Lower lobe of right lung (tissue), 2 donors: ENCODE data around the gene GGT1. TPM values are rescaled to one million over a fixed set of nuclear protein-coding genes. Genes with fewer than 3 reads are reported as not detected.
A peak's percentile ranks its signal among the peaks of the same experiment; 100 is the strongest.

Experiments used
- ATAC-seq, 2 donors: fragments of 200-7000 bp; cut with Tn5 transposase; one replicate each; pipeline ENCODE4 v1.9.1; 2020 to 2022; ENCODE audit warnings: mild to moderate bottlenecking in 2 of 2, moderate library complexity in 2 of 2
- DNase-seq: peaks from one replicate; pipeline ENCODE4 v3.0.0-alpha.2; 2020
- H3K27ac ChIP-seq: fragments of 200-600 bp; one replicate; pipeline ENCODE4 v1.8.0; 2022
- H3K27me3 ChIP-seq: fragments of 200-600 bp; one replicate; pipeline ENCODE4 v1.8.0; 2022; ENCODE audit warnings: low read depth
- H3K36me3 ChIP-seq: fragments of 200-600 bp; one replicate; pipeline ENCODE4 v1.8.0; 2022; ENCODE audit warnings: mild to moderate bottlenecking
- H3K4me1 ChIP-seq: fragments of 200-600 bp; one replicate; pipeline ENCODE4 v1.8.0; 2022
- H3K4me3 ChIP-seq: fragments of 200-600 bp; one replicate; pipeline ENCODE4 v1.8.0; 2022; ENCODE audit warnings: mild to moderate bottlenecking
- H3K9me3 ChIP-seq: fragments of 200-600 bp; one replicate; pipeline ENCODE4 v1.8.0; 2022
- CTCF ChIP-seq: fragments of 200-600 bp; IDR thresholded peaks from one replicate; pipeline ENCODE4 v1.8.0; 2022; ENCODE audit warnings: antibody characterized with exemption, mild to moderate bottlenecking
- intact Hi-C: fragments of 100-400 bp; cut with DNase I; formaldehyde crosslinking; loops from one replicate; pipeline ENCODE4 v1.11.0; 2022
- total RNA-seq: library from RNA; stranded (reverse); fragmentation: NEBNext Ultra II Directional; extraction: Animal tissue kit (Norgen Biotek cat#: 25700); gene quantifications from one replicate; pipeline ENCODE4 v1.2.1, GENCODE V29; 2021
- donor health status: DM: no; HTN: yes; CAD: no; lungs with severe emphysema.

Gene GGT1
- total RNA-seq, 1 donor from 2014 or later: 65.1 TPM

GRCh38 chr22:24588757-24589481 lies 14.1 kb upstream of the GGT1 start:
- Histone ChIP-seq H3K27ac (no peak overlapping the region), H3K36me3 (peaks cover 31% of the 10 kb centered on the region), H3K27me3 (no peaks in the 10 kb centered on the region), H3K4me3 (no peak overlapping the region), H3K4me1 (peaks cover 20% of the 10 kb centered on the region), H3K9me3 (no peaks in the 10 kb centered on the region)
- intact Hi-C loops: no loop called here
- DNase-seq (no peak), ATAC-seq (no peak)
- no peak for TF ChIP-seq CTCF

GRCh38 chr22:24589518-24590030 lies 13.4 kb upstream of the GGT1 start:
- Histone ChIP-seq H3K4me1 (peaks cover 16% of the 10 kb centered on the region), H3K4me3 (no peak overlapping the region), H3K9me3 (no peaks in the 10 kb centered on the region), H3K27ac (no peak overlapping the region), H3K27me3 (no peaks in the 10 kb centered on the region), H3K36me3 (peaks cover 31% of the 10 kb centered on the region)
- intact Hi-C loops: no loop called here
- DNase-seq (no peak), ATAC-seq (no peak)
- no peak for TF ChIP-seq CTCF

- peaks cover 30% of the 10 kb centered on the region for H3K36me3 ChIP-seq
- H3K9me3 ChIP-seq: no peaks in the 10 kb centered on the region
- H3K4me1 ChIP-seq: peaks cover 16% of the 10 kb centered on the region
- TF ChIP-seq CTCF: no peak
- ATAC-seq: no peak
- H3K4me3 ChIP-seq: no peak overlapping the region
- no peak for DNase-seq
- H3K27me3 ChIP-seq: no peaks in the 10 kb centered on the region
- intact Hi-C loops: no loop called here
- no peak overlapping the region for H3K27ac ChIP-seq
Measured at GRCh38 chr22:24590596-24591173, 12.3 kb upstream of the GGT1 start.

GRCh38 chr22:24591286-24591830 lies 11.6 kb upstream of the GGT1 start:
- Histone ChIP-seq H3K4me1 (peaks cover 16% of the 10 kb centered on the region), H3K27me3 (no peaks in the 10 kb centered on the region), H3K27ac (no peak overlapping the region), H3K9me3 (no peaks in the 10 kb centered on the region), H3K36me3 (peaks cover 24% of the 10 kb centered on the region), H3K4me3 (no peak overlapping the region)
- DNase-seq: no peak
- TF ChIP-seq CTCF: no peak
- intact Hi-C loops: no loop called here
- no peak for ATAC-seq

GRCh38 chr22:24592058-24592850 lies 10.7 kb upstream of the GGT1 start:
- intact Hi-C loops: no loop called here
- ATAC-seq: peak in 1 of 2 donors; percentile 4
- peaks cover 16% of the 10 kb centered on the region for H3K4me1 ChIP-seq

More at GRCh38 chr22:24592058-24592850, 10.7 kb upstream of the GGT1 start:
- H3K36me3 ChIP-seq: peaks cover 17% of the 10 kb centered on the region
- H3K9me3 ChIP-seq: no peaks in the 10 kb centered on the region
- H3K4me3 ChIP-seq: peak overlapping the region; percentile 68
- peak overlapping the region; percentile 72 for H3K27ac ChIP-seq
- H3K27me3 ChIP-seq: no peaks in the 10 kb centered on the region
- no peak for TF ChIP-seq CTCF
- DNase-seq: no peak
